Liver (tissue), 9 donors: Measurements from ENCODE around the gene F12. TPM values are rescaled to one million over a fixed set of nuclear protein-coding genes. Genes with fewer than 3 reads are reported as not detected.
A peak's percentile ranks its signal among the peaks of the same experiment; 100 is the strongest.

Experiments
- DNase-seq: peaks from one replicate; pipeline ENCODE4 v3.0.0-alpha.2; 2017; ENCODE audit warnings: low spot score
- H3K27ac ChIP-seq, 2 donors: one replicate each; pipeline ENCODE4 v1.7.0; 2013; ENCODE audit warnings: inconsistent platforms in 2 of 2, low read length in 2 of 2, control low read depth in 1 of 2, low read depth in 1 of 2, mild to moderate bottlenecking in 1 of 2
- H3K27me3 ChIP-seq, 4 donors: one replicate each; pipeline versions ENCODE4 v1.6.1 to v1.7.0; 2013; ENCODE audit warnings: low read length in 3 of 4, inconsistent platforms in 1 of 4, mild to moderate bottlenecking in 1 of 4, moderate library complexity in 1 of 4; ENCODE audit not compliant: control insufficient read depth in 4 of 4, insufficient read depth in 4 of 4
- H3K36me3 ChIP-seq, 4 donors: one replicate each; pipeline versions ENCODE4 v1.6.1 to v1.7.0; 2013; ENCODE audit warnings: low read length in 3 of 4, mild to moderate bottlenecking in 3 of 4, low read depth in 1 of 4, moderate library complexity in 1 of 4; ENCODE audit not compliant: control insufficient read depth in 4 of 4, insufficient read depth in 3 of 4
- H3K4me1 ChIP-seq, 4 donors: one replicate each; pipeline versions ENCODE4 v1.6.1 to v1.7.0; 2013; ENCODE audit warnings: low read length in 3 of 4, mild to moderate bottlenecking in 3 of 4, moderate library complexity in 1 of 4; ENCODE audit not compliant: control insufficient read depth in 4 of 4, insufficient read depth in 4 of 4
- H3K4me3 ChIP-seq, 3 donors: one replicate each; pipeline versions ENCODE4 v1.6.1 to v1.7.0; 2013; ENCODE audit warnings: low read length in 3 of 3, control low read depth in 1 of 3, low read depth in 1 of 3, mild to moderate bottlenecking in 1 of 3
- H3K9ac ChIP-seq, 2 donors: one replicate each; pipeline ENCODE4 v1.7.0; 2013; ENCODE audit warnings: low read length in 2 of 2, mild to moderate bottlenecking in 2 of 2, moderate library complexity in 2 of 2, control low read depth in 1 of 2, low read depth in 1 of 2
- H3K9me3 ChIP-seq, 4 donors: one replicate each; pipeline versions ENCODE4 v1.6.1 to v1.7.0; 2013; ENCODE audit warnings: low read length in 3 of 4; ENCODE audit not compliant: control insufficient read depth in 4 of 4
- EGR1 ChIP-seq, 2 donors: IDR thresholded peaks; 2 replicates each; pipeline ENCODE4 v1.6.1; 2016 to 2018; ENCODE audit warnings: antibody characterized with exemption in 2 of 2, low read depth in 2 of 2
- FOXA1 ChIP-seq: IDR thresholded peaks from 2 replicates; pipeline ENCODE4 v1.6.1; 2016; ENCODE audit warnings: antibody characterized with exemption
- FOXA2 ChIP-seq: IDR thresholded peaks from 2 replicates; pipeline ENCODE4 v1.6.1; 2016; ENCODE audit warnings: antibody characterized with exemption
- HNF4A ChIP-seq, 2 donors: conservative IDR thresholded peaks; 2 replicates each; pipeline ENCODE4 v1.6.1; 2016; ENCODE audit warnings: antibody characterized with exemption in 2 of 2, mild to moderate bottlenecking in 2 of 2
- HNF4G ChIP-seq: IDR thresholded peaks from 2 replicates; pipeline ENCODE4 v1.6.1; 2016; ENCODE audit warnings: antibody characterized with exemption
- JUND ChIP-seq, 2 donors: IDR thresholded peaks; 2 replicates each; pipeline ENCODE4 v1.6.1; 2016; ENCODE audit warnings: antibody characterized with exemption in 2 of 2
- MAX ChIP-seq: IDR thresholded peaks from 2 replicates; pipeline ENCODE4 v1.6.1; 2016; ENCODE audit warnings: antibody characterized with exemption
- NR2F2 ChIP-seq: IDR thresholded peaks from 2 replicates; pipeline ENCODE4 v1.6.1; 2016; ENCODE audit warnings: antibody characterized with exemption
- RAD21 ChIP-seq, 2 donors: IDR thresholded peaks; 2 replicates each; pipeline ENCODE4 v1.6.1; 2016; ENCODE audit warnings: antibody characterized with exemption in 2 of 2, mild to moderate bottlenecking in 2 of 2
- SP1 ChIP-seq: IDR thresholded peaks from 2 replicates; pipeline ENCODE4 v1.6.1; 2018; ENCODE audit warnings: antibody characterized with exemption, mild to moderate bottlenecking
- TAF1 ChIP-seq: conservative IDR thresholded peaks from 2 replicates; pipeline ENCODE4 v1.6.1; 2016; ENCODE audit warnings: antibody characterized with exemption, mild to moderate bottlenecking
- YY1 ChIP-seq: IDR thresholded peaks from 2 replicates; pipeline ENCODE4 v1.6.1; 2016; ENCODE audit warnings: antibody characterized with exemption, mild to moderate bottlenecking
- ZBTB33 ChIP-seq: IDR thresholded peaks from 2 replicates; pipeline ENCODE4 v1.6.1; 2016; ENCODE audit warnings: antibody characterized with exemption
- WGBS: extraction: QIAGEN DNeasy Blood & Tissue Kit; methylation state at CpG from one replicate; pipeline ENCODE4 v1.1.7; 2013; 5-methylcytosine and 5-hydroxymethylcytosine counted together
- polyA plus RNA-seq, 2 donors: library from polyadenylated mRNA; stranded (reverse) in 1 of 2; unstranded in 1 of 2; fragments of 200-250 nt in 1 of 2; fragments of >200 nt in 1 of 2; fragmentation: Nextera tagmentation in 1 of 2; extraction: Ambion mirVana in 1 of 2; gene quantifications; one replicate each; pipeline versions ENCODE4 v1.2.1 to v1.2.3, GENCODE V29; 2013 to 2015
- total RNA-seq, 2 donors: library from RNA; depleted of rRNA; stranded (reverse); fragments of >200 nt; gene quantifications; one replicate each; pipeline ENCODE4 v1.2.3, GENCODE V29; 2014
- TF ChIP-seq, protein P1 (sequence below): fragments of 150-350 bp; IDR thresholded peaks from 2 replicates; pipeline ENCODE4 v1.5.1; 2017; ENCODE audit warnings: improper control_type of control experiment, low read depth, low read length; ENCODE audit not compliant: missing input control
- donor health status: healthy.
- donor health status: healthy.
- donor health status: healthy.
- donor health status: healthy.
- donor health status: healthy.

The F12 gene
- total and polyA plus RNA-seq, 4 donors, result 27.7 to 328 (median 275) TPM

DNA sequence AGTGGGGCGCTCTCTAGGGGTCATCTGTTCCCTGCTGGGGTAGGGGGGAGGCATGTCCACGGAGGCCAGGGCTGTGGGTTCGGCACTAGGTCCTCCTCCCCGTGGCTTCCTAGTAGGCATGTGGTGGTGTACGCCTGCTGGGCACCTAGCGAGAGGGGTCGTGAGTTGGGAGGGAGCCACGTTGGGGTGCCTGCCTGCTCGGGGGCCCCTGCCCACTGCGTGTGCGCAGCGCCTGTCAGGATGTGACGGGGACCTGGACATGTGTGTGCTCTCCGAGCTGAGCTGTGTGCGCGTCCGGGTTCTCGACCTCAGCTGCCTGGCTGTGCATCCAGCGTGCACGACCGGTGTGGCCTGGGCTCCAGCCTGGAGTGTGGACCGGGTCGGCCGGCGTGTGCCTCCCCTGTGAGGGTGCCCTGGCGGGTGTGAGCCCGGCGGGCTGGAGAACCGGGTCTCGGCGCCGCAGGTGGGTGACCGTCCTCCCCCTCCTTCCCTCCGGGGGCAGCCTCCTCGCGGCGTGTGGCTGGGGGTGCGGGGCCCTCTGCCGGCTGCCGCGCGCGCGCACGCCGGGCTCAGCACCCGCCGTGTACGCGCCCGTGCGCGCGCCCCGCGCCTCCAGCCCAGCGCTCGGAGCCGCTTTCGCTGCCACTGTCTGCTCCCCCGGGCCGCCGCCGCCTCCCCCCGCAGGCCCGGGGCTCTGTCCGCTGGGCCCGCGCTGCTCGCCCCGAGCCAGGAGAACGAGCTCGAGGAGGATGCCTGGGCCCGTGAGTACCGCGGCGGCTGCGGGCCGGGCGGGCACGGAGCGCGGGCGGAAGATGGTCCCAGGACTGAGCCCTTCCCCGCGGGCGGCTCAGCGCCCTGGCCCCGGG is 37.1 kb upstream of the F12 start, which contains the start of gene PRR7:
TSS of gene PRR7 (plus strand) at position 615 of the 866 bp plus-strand sequence. CDS start 8,254 bp downstream, outside the sequence.
- DNase-seq, result no peak
- Histone ChIP-seq H3K9ac (no peak within 1 kb of the TSS), H3K27me3 (no peaks in the 10 kb centered on the region), H3K9me3 (no peaks in the 10 kb centered on the region), H3K4me3 (peak within 1 kb of the TSS; percentile 16 to 65 (median 61)), H3K36me3 (no peaks in the 10 kb centered on the region), H3K27ac (peak within 1 kb of the TSS in 1 of 2 donors; percentile 9), H3K4me1 (peaks cover 5 to 18% (median 9%) of the 10 kb centered on the region in 4 donors)
- TF ChIP-seq SP1, result no peak
- TF ChIP-seq HNF4G, result no peak
- TF ChIP-seq, protein P1, sequence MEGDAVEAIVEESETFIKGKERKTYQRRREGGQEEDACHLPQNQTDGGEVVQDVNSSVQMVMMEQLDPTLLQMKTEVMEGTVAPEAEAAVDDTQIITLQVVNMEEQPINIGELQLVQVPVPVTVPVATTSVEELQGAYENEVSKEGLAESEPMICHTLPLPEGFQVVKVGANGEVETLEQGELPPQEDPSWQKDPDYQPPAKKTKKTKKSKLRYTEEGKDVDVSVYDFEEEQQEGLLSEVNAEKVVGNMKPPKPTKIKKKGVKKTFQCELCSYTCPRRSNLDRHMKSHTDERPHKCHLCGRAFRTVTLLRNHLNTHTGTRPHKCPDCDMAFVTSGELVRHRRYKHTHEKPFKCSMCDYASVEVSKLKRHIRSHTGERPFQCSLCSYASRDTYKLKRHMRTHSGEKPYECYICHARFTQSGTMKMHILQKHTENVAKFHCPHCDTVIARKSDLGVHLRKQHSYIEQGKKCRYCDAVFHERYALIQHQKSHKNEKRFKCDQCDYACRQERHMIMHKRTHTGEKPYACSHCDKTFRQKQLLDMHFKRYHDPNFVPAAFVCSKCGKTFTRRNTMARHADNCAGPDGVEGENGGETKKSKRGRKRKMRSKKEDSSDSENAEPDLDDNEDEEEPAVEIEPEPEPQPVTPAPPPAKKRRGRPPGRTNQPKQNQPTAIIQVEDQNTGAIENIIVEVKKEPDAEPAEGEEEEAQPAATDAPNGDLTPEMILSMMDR, result peak; percentile 2
- TF ChIP-seq EGR1 (IDR thresholded peaks at IDR 0.05; ENCODE audit: low read depth in 2 of 2), result no peak
- no peak for TF ChIP-seq ZBTB33
- TF ChIP-seq MAX, result no peak
- WGBS, result under 1% methylated on average over 89 of the region's 89 CpGs

DNA sequence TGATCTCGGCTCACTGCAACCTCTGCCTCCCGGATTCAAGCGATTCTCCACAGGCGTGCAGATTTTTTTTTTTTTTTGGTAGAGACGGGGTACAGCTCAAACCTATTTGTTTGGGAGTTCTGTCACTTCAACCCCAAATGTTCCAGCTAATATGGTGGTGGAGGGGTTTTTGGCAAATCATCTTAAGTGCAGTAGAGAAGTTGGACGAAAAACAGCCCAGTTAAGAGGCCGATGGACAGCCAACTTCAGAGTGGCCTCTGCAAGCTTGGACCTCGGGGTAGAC is 36.5 kb upstream of the F12 start:
- TF ChIP-seq TAF1, result no peak
- TF ChIP-seq FOXA2, result no peak
- TF ChIP-seq HNF4G, result no peak
- no peak for TF ChIP-seq RAD21 (IDR thresholded peaks at IDR 0.05)
- TF ChIP-seq NR2F2, result no peak
- TF ChIP-seq SP1, result no peak
- no peak for TF ChIP-seq JUND (IDR thresholded peaks at IDR 0.05)
- TF ChIP-seq FOXA1, result no peak
- TF ChIP-seq YY1, result no peak
- no peak for TF ChIP-seq HNF4A (conservative IDR thresholded peaks at IDR 0.05)
- WGBS, result 8% methylated on average over 8 of the region's 8 CpGs
- no peaks in the 10 kb centered on the region for H3K9me3 ChIP-seq
- no peak for DNase-seq
- peaks cover 5 to 18% (median 9%) of the 10 kb centered on the region in 4 donors for H3K4me1 ChIP-seq
- H3K36me3 ChIP-seq, result peaks cover 0 to 2% (median 0%) of the 10 kb centered on the region in 4 donors
- H3K4me3 ChIP-seq, result peak overlapping the region in 2 of 3 donors; percentile 61 to 65
- H3K27me3 ChIP-seq, result no peaks in the 10 kb centered on the region
- no peak overlapping the region for H3K9ac ChIP-seq
- no peak overlapping the region for H3K27ac ChIP-seq
